IMR-90 (cell line): ENCODE results near the gene VIPR2.

Source experiments
- CEBPB ChIP-seq: IDR thresholded peaks from 2 replicates; pipeline ENCODE4 v1.6.1; 2012; ENCODE audit warnings: low read depth, low read length, improper control_type of control experiment
- CHD1 ChIP-seq: IDR thresholded peaks from 2 replicates; pipeline ENCODE4 v1.6.1; 2012; ENCODE audit warnings: low read depth, low read length, improper control_type of control experiment
- CTCF ChIP-seq: conservative IDR thresholded peaks from 2 replicates; pipeline ENCODE4 v1.5.1; 2012; ENCODE audit warnings: mild to moderate bottlenecking, low read depth, low read length, improper control_type of control experiment
- FOS ChIP-seq: fragments of 150-350 bp; IDR thresholded peaks from 2 replicates; pipeline ENCODE4 v1.6.1; 2016; ENCODE audit warnings: low read depth, low read length
- MAZ ChIP-seq: IDR thresholded peaks from 2 replicates; pipeline ENCODE4 v1.6.1; 2012; ENCODE audit warnings: low read depth, mild to moderate bottlenecking, low read length, improper control_type of control experiment, moderate library complexity, borderline replicate concordance
- NFE2L2 ChIP-seq: fragments of 150-350 bp; IDR thresholded peaks from 2 replicates; pipeline ENCODE4 v1.6.1; 2016; ENCODE audit warnings: low read depth, mild to moderate bottlenecking, low read length
- POLR2A ChIP-seq: IDR thresholded peaks from 2 replicates; pipeline ENCODE4 v1.6.1; 2012; ENCODE audit warnings: mild to moderate bottlenecking, low read depth, low read length
- RAD21 ChIP-seq: IDR thresholded peaks from 2 replicates; pipeline ENCODE4 v1.6.1; 2012; ENCODE audit warnings: low read length, improper control_type of control experiment
- RCOR1 ChIP-seq: IDR thresholded peaks from 2 replicates; pipeline ENCODE4 v1.6.1; 2012; ENCODE audit warnings: mild to moderate bottlenecking, low read length, improper control_type of control experiment; ENCODE audit not compliant: insufficient replicate concordance
- RFX5 ChIP-seq: IDR thresholded peaks from 2 replicates; pipeline ENCODE4 v1.8.0; 2012; ENCODE audit warnings: low read depth, mild to moderate bottlenecking, low read length, moderate library complexity
- SMC3 ChIP-seq: fragments of 150-350 bp; IDR thresholded peaks from 2 replicates; pipeline ENCODE4 v1.6.1; 2016; ENCODE audit warnings: low read depth, mild to moderate bottlenecking, antibody characterized with exemption, low read length, moderate library complexity
- TF ChIP-seq, protein P1 (sequence below): fragments of 150-350 bp; IDR thresholded peaks from 2 replicates; pipeline ENCODE4 v1.6.1; 2017; ENCODE audit warnings: mild to moderate bottlenecking, antibody characterized with exemption, low read length, low read depth
- TF ChIP-seq, protein P2 (sequence below): fragments of 150-350 bp; IDR thresholded peaks from 2 replicates; pipeline ENCODE4 v1.6.1; 2016; ENCODE audit warnings: low read depth, mild to moderate bottlenecking, low read length, moderate library complexity, borderline replicate concordance

DNA sequence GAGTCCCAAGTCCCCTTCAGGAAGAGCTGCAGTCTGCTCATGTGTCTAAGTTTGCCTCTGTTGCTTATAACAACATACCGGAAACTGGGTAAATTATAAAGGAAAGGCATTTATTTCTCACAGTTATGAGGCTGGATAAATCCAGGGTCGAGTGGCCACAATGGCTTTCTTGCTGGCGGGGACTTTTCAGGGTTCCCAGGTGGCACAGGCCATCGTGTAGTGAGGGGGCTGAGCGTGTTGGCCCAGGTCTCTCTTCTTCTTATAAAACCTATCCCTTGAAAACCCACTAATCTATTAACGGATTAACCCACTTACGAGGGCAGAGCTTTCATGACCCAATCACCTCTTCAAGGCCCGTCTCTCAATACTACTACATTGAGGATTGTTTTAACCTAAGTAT lies 8.7 kb downstream of the VIPR2 start:
- no peak for TF ChIP-seq CTCF
- no peak for TF ChIP-seq RCOR1
- no peak for TF ChIP-seq CEBPB
- TF ChIP-seq RAD21: no peak
- TF ChIP-seq POLR2A: no peak
- no peak for TF ChIP-seq CHD1
- TF ChIP-seq, protein P1, sequence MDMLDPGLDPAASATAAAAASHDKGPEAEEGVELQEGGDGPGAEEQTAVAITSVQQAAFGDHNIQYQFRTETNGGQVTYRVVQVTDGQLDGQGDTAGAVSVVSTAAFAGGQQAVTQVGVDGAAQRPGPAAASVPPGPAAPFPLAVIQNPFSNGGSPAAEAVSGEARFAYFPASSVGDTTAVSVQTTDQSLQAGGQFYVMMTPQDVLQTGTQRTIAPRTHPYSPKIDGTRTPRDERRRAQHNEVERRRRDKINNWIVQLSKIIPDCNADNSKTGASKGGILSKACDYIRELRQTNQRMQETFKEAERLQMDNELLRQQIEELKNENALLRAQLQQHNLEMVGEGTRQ: no peak
- TF ChIP-seq RFX5: no peak
- no peak for TF ChIP-seq MAZ
- TF ChIP-seq, protein P2, sequence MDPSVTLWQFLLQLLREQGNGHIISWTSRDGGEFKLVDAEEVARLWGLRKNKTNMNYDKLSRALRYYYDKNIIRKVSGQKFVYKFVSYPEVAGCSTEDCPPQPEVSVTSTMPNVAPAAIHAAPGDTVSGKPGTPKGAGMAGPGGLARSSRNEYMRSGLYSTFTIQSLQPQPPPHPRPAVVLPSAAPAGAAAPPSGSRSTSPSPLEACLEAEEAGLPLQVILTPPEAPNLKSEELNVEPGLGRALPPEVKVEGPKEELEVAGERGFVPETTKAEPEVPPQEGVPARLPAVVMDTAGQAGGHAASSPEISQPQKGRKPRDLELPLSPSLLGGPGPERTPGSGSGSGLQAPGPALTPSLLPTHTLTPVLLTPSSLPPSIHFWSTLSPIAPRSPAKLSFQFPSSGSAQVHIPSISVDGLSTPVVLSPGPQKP: no peak
- TF ChIP-seq NFE2L2: no peak
- TF ChIP-seq FOS: no peak
- no peak for TF ChIP-seq SMC3
